Measurements from ENCODE around the gene CBX2.

DNA sequence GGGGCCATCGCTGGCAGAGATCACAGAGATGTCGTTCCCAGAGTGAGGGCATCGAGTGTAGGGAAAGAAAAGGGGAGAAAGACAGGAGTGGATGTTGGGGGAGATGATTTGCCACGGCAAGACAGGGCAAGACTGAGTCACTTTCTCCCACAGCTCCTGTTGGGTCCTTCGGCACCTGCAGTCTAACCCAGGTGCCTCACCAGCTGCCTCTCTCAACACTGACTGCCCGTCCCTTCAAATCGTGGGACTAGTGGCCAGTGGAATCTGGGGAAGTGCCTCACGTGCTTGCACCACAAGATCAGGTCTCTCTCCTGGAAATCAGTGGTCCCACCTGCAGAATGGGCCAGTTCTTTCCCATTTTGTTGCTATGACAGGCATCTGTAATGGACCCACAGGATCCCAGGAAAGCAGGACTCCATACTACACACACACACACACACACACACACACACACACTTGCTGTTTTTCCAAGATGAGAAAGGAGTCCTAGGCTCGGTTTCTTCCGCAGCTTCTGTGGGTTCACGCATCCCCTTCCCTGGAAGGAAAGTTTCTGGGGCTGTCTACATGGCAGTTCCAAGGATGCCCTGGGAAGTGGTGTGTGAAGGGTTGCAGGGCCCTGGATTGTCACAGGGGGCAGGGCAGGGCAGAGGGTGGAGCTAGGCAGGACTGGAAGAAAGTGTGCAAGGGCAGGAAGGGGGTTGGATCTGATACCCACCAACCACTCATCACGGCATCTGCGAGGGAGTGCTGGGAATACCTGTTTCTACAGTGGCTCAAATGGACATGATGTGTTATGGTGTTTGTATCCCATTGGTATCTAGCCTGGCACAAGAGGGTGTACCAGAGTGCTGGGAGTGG lies 29.1 kb downstream of the CBX2 start:
- no peak for TF ChIP-seq POLR2A (IDR thresholded peaks at IDR 0.05)
- TF ChIP-seq, protein P1, sequence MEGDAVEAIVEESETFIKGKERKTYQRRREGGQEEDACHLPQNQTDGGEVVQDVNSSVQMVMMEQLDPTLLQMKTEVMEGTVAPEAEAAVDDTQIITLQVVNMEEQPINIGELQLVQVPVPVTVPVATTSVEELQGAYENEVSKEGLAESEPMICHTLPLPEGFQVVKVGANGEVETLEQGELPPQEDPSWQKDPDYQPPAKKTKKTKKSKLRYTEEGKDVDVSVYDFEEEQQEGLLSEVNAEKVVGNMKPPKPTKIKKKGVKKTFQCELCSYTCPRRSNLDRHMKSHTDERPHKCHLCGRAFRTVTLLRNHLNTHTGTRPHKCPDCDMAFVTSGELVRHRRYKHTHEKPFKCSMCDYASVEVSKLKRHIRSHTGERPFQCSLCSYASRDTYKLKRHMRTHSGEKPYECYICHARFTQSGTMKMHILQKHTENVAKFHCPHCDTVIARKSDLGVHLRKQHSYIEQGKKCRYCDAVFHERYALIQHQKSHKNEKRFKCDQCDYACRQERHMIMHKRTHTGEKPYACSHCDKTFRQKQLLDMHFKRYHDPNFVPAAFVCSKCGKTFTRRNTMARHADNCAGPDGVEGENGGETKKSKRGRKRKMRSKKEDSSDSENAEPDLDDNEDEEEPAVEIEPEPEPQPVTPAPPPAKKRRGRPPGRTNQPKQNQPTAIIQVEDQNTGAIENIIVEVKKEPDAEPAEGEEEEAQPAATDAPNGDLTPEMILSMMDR (IDR thresholded peaks at IDR 0.05) = no peak
